ENCODE measurements around the gene RPL23. TPM values are rescaled to one million over a fixed set of nuclear protein-coding genes. Genes with fewer than 3 reads are reported as not detected.

The RPL23 gene
- polyA plus RNA-seq, 1 of the 3 experiments (the other 2 are of a cell fraction): 2,658 TPM

- 12% methylated on average over 6 of the region's 6 CpGs for WGBS (ENCODE audit: low lambda C conversion rate)
- Histone ChIP-seq H3K36me3 (replicated peaks in 1 of 2; ENCODE audit: control insufficient read depth in 1 of 2, insufficient read depth in 2 of 2, low read length in 1 of 2) (peaks cover 10 to 47% of the 10 kb centered on the region in 2 experiments), H3K27me3 (ENCODE audit: insufficient read depth) (no peaks in the 10 kb centered on the region), H3K9me2 (no peaks in the 10 kb centered on the region), H3K9me3 (no peaks in the 10 kb centered on the region), H3K4me1 (ENCODE audit: control insufficient read depth in 1 of 2, insufficient read depth in 2 of 2, low read depth in 1 of 2, low read length in 1 of 2) (peaks cover 15 to 45% of the 10 kb centered on the region in 2 experiments; a peak in 3 of 4 replicates), H4K20me1 (ENCODE audit: insufficient read depth) (peaks cover 88% of the 10 kb centered on the region), H3K9ac (peak overlapping the region; percentile 1; the same call in 1 of the 2 replicates), H3K4me3 (ENCODE audit: low read depth in 2 of 2, low read length in 1 of 2) (peak overlapping the region in 1 of 2 experiments; percentile 27; a peak in 2 of 4 replicates), H2AFZ (ENCODE audit: low read depth) (no peak overlapping the region), H3K79me2 (ENCODE audit: insufficient read depth) (peaks cover 93% of the 10 kb centered on the region), H3K27ac (ENCODE audit: low read depth in 2 of 2, low read length in 1 of 2) (peak overlapping the region; percentile 13 to 63), H3F3A (replicated peaks; ENCODE audit: insufficient read depth) (peaks cover 37% of the 10 kb centered on the region), H3K4me2 (peak overlapping the region; percentile 66)
- ChIA-PET POLR2A (no interaction called here), CTCF (interaction anchor here (0.6 to 1.5 kb wide), 2 partner anchors 45 to 96 kb away, joined by 3 to 5 read pairs; partner anchors contain the start of gene LASP1NB)
- no peak for DNase-seq
- TF ChIP-seq JUND (IDR thresholded peaks at IDR 0.05) (peak; percentile 45; the same call in 1 of the 2 replicates), POLR2AphosphoS5 (IDR thresholded peaks at IDR 0.05; ENCODE audit: low read depth, low read length) (no peak), MXI1 (IDR thresholded peaks at IDR 0.05; ENCODE audit: low read depth, low read length) (no peak), TEAD4 (IDR thresholded peaks at IDR 0.05; ENCODE audit: borderline replicate concordance, insufficient read depth) (peak; percentile 85), SMC3 (IDR thresholded peaks at IDR 0.05; ENCODE audit: low read depth, low read length) (no peak), MAX (IDR thresholded peaks at IDR 0.05; ENCODE audit: low read depth) (peak; percentile 45; the same call in 1 of the 2 replicates), RXRA (IDR thresholded peaks at IDR 0.05; ENCODE audit: borderline replicate concordance, low read depth) (0 out of 2 replicates have a peak, but pooled peaks have one; percentile 20), RCOR1 (IDR thresholded peaks at IDR 0.05; ENCODE audit: low read length) (no peak), USF2 (IDR thresholded peaks at IDR 0.05; ENCODE audit: borderline replicate concordance, low read depth, low read length) (no peak), EP300 (IDR thresholded peaks at IDR 0.05; ENCODE audit: borderline replicate concordance in 1 of 2, low read depth in 1 of 2, low read length in 1 of 2) (0 out of 4 replicates have a peak, but pooled peaks of 1 of the 2 experiments have one; percentile 41), FOXJ3 (CRISPR knock-in tag; IDR thresholded peaks at IDR 0.05) (no peak), PBX3 (IDR thresholded peaks at IDR 0.05) (no peak), TAF1 (IDR thresholded peaks at IDR 0.05; ENCODE audit: borderline replicate concordance, low read depth, low read length) (no peak), TCF12 (IDR thresholded peaks at IDR 0.05) (no peak), ELF1 (IDR thresholded peaks at IDR 0.05) (0 out of 2 replicates have a peak, but pooled peaks have one; percentile 21), RAD21 (IDR thresholded peaks at IDR 0.05; ENCODE audit: low read length) (no peak), MEF2A (IDR thresholded peaks at IDR 0.05; ENCODE audit: borderline replicate concordance, low read depth) (no peak), SIN3A (IDR thresholded peaks at IDR 0.05; ENCODE audit: borderline replicate concordance, low read depth, low read length) (no peak), YY1 (IDR thresholded peaks at IDR 0.05; ENCODE audit: low read depth) (no peak), FOXM1 (IDR thresholded peaks at IDR 0.05; ENCODE audit: low read depth) (no peak), NRF1 (IDR thresholded peaks at IDR 0.05; ENCODE audit: low read depth, low read length) (no peak), RFX5 (IDR thresholded peaks at IDR 0.05; ENCODE audit: low read length) (no peak)
- TF ChIP-seq, protein P1, sequence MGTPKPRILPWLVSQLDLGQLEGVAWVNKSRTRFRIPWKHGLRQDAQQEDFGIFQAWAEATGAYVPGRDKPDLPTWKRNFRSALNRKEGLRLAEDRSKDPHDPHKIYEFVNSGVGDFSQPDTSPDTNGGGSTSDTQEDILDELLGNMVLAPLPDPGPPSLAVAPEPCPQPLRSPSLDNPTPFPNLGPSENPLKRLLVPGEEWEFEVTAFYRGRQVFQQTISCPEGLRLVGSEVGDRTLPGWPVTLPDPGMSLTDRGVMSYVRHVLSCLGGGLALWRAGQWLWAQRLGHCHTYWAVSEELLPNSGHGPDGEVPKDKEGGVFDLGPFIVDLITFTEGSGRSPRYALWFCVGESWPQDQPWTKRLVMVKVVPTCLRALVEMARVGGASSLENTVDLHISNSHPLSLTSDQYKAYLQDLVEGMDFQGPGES (IDR thresholded peaks at IDR 0.05; ENCODE audit: low read depth, low read length): no peak
- TF ChIP-seq, protein P2, sequence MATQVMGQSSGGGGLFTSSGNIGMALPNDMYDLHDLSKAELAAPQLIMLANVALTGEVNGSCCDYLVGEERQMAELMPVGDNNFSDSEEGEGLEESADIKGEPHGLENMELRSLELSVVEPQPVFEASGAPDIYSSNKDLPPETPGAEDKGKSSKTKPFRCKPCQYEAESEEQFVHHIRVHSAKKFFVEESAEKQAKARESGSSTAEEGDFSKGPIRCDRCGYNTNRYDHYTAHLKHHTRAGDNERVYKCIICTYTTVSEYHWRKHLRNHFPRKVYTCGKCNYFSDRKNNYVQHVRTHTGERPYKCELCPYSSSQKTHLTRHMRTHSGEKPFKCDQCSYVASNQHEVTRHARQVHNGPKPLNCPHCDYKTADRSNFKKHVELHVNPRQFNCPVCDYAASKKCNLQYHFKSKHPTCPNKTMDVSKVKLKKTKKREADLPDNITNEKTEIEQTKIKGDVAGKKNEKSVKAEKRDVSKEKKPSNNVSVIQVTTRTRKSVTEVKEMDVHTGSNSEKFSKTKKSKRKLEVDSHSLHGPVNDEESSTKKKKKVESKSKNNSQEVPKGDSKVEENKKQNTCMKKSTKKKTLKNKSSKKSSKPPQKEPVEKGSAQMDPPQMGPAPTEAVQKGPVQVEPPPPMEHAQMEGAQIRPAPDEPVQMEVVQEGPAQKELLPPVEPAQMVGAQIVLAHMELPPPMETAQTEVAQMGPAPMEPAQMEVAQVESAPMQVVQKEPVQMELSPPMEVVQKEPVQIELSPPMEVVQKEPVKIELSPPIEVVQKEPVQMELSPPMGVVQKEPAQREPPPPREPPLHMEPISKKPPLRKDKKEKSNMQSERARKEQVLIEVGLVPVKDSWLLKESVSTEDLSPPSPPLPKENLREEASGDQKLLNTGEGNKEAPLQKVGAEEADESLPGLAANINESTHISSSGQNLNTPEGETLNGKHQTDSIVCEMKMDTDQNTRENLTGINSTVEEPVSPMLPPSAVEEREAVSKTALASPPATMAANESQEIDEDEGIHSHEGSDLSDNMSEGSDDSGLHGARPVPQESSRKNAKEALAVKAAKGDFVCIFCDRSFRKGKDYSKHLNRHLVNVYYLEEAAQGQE (IDR thresholded peaks at IDR 0.05; ENCODE audit: low read depth, low read length): no peak
Measured at GRCh38 chr17:38879878-38880665, 26.6 kb upstream of the RPL23 start.
